Activated T-helper 2 cell treated with anti-CD3 and anti-CD28 coated beads, Interferon-gamma antibody, Interleukin-2, Interleukin-4, amounts not matched to agents 10 μg/mL and 5 μg/mL and 100 μg/mL, durations not matched to agents 14 hours and 24 hours and 36 hours (primary cell): ENCODE results near the gene KCNJ12. TPM values are rescaled to one million over a fixed set of nuclear protein-coding genes. Genes with fewer than 3 reads are reported as not detected.
"Not testable (repeated sequence)": the region's sequence is repeated elsewhere in the genome, so short reads cannot be mapped to it uniquely, and the experiment has no call there.

Experiments
- DNase-seq: peaks from one replicate; pipeline ENCODE4 v3.0.0; 2021; ENCODE audit warnings: low spot score
- H3K27ac Mint-ChIP-seq: one replicate; pipeline ENCODE4 v1.8.0; 2021; ENCODE audit warnings: mixed read lengths
- H3K27me3 Mint-ChIP-seq: one replicate; pipeline ENCODE4 v1.8.0; 2021; ENCODE audit warnings: low read depth, mixed read lengths
- H3K36me3 Mint-ChIP-seq: one replicate; pipeline ENCODE4 v1.8.0; 2021; ENCODE audit warnings: low read depth, mixed read lengths
- H3K4me1 Mint-ChIP-seq: one replicate; pipeline ENCODE4 v1.8.0; 2021; ENCODE audit warnings: low read depth, mixed read lengths
- H3K4me3 Mint-ChIP-seq: one replicate; pipeline ENCODE4 v1.8.0; 2021; ENCODE audit warnings: low read depth, mild to moderate bottlenecking, moderate library complexity, mixed read lengths
- H3K9me3 Mint-ChIP-seq: one replicate; pipeline ENCODE4 v1.8.0; 2021; ENCODE audit warnings: mixed read lengths
- intact Hi-C: fragments of 100-400 bp; cut with micrococcal nuclease; formaldehyde crosslinking; loops from one replicate; pipeline ENCODE4 v1.15.1; 2023
- total RNA-seq: library from RNA; stranded (reverse); gene quantifications from 2 replicates; pipeline ENCODE4 v1.2.3, GENCODE V29; 2022

The KCNJ12 gene
- total RNA-seq, 1 donor from 2014 or later = not detected

GRCh38 chr17:21410906-21411678 is 34.9 kb downstream of the KCNJ12 start:
- H3K9me3 Mint-ChIP-seq, H3K36me3 Mint-ChIP-seq: not testable (repeated sequence)

DNA sequence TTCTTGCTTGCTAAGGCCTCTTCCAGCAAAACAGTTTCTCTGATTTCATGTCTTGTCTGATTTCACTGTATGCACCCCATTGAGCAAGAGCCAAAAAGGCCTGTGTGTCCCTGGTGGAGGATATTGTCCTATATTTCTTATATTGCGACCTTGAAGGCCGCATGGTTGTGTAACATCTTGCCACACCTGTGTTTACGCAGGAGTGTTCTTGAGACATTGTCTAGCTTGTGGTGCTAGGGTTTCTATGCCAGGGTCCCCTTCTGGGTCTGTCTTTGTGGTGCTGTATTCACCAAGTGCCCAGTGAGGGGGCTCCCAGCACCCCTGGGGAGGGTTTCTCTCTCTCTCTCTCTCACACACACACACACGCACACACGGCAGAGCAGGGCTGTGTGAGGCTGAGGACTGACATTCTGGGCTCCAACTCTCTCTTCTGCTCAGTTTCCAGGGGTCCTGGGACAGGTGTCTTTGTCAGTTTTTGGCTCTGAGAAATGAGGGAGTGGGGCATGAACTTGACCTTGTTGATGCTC is 35.6 kb downstream of the KCNJ12 start:
- intact Hi-C loops, H3K36me3 Mint-ChIP-seq: not testable (repeated sequence)

More at GRCh38 chr17:21410906-21411678, 34.9 kb downstream of the KCNJ12 start:
- H3K4me3 Mint-ChIP-seq, intact Hi-C loops, H3K27ac Mint-ChIP-seq, H3K4me1 Mint-ChIP-seq, H3K27me3 Mint-ChIP-seq, DNase-seq: not testable (repeated sequence)

DNA sequence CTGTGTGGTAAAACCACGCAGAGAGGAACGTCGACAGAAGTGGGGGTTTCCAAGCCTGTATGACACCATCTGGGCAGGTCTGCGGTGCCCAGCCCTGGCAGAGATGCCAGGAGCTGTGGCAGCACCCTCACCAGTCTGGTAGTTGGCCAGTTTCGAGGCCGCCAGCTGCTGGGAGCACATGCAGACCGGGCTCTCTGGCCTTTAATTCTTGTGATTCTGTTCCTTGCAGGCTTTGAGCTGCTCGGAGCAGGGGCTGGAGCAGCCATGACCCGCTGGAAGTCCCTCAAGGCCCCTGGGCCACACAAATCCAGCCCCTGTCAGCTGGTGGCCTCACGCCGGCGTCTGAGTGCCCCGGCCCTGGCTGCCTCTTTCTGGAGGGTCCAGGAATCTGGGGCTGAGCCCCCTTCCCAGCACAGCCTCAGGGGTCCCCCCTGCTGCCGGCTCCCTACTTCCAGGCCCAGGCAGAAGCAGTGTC is 36.1 kb downstream of the KCNJ12 start:
- H3K9me3 Mint-ChIP-seq, H3K4me1 Mint-ChIP-seq, DNase-seq, H3K36me3 Mint-ChIP-seq, H3K4me3 Mint-ChIP-seq, intact Hi-C loops, H3K27ac Mint-ChIP-seq, H3K27me3 Mint-ChIP-seq: not testable (repeated sequence)

More for the DNA sequence above, 35.6 kb downstream of the KCNJ12 start:
- not testable (repeated sequence) for DNase-seq, H3K4me3 Mint-ChIP-seq, H3K4me1 Mint-ChIP-seq, H3K27ac Mint-ChIP-seq, H3K9me3 Mint-ChIP-seq, H3K27me3 Mint-ChIP-seq

- H3K27ac Mint-ChIP-seq, H3K36me3 Mint-ChIP-seq, intact Hi-C loops, DNase-seq, H3K4me1 Mint-ChIP-seq, H3K9me3 Mint-ChIP-seq, H3K4me3 Mint-ChIP-seq, H3K27me3 Mint-ChIP-seq: not testable (repeated sequence)
Measured at GRCh38 chr17:21413570-21414279, 37.6 kb downstream of the KCNJ12 start.

- H3K27ac Mint-ChIP-seq, DNase-seq, H3K27me3 Mint-ChIP-seq, H3K4me3 Mint-ChIP-seq, H3K4me1 Mint-ChIP-seq, intact Hi-C loops, H3K9me3 Mint-ChIP-seq, H3K36me3 Mint-ChIP-seq: not testable (repeated sequence)
Measured at GRCh38 chr17:21414616-21415015, 38.5 kb downstream of the KCNJ12 start.

- H3K9me3 Mint-ChIP-seq = not testable (repeated sequence)
Measured at GRCh38 chr17:21415166-21415990, 39.2 kb downstream of the KCNJ12 start.

DNA sequence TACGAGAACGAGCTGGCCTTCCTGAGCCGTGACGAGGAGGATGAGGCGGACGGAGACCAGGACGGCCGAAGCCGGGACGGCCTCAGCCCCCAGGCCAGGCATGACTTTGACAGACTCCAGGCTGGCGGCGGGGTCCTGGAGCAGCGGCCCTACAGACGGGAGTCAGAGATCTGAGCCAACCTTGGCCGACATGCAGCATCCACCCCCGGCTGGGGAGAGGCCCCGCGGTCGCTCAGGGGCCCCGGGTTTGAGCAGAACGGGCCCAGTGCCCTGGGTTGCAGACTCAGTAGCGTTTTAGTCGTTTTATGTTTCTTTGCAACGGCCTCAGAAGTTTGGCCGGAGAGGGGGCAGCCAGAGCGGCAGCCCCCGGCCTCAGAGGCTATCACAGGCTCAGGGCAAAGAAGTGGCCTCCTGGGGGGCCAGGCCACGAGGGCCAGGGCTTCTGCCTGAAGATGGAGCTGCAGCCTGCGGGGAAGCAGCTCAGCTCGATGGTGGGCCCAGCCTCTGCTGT is 40.4 kb downstream of the KCNJ12 start:
- H3K9me3 Mint-ChIP-seq, H3K27ac Mint-ChIP-seq, H3K4me3 Mint-ChIP-seq, DNase-seq, H3K27me3 Mint-ChIP-seq, intact Hi-C loops, H3K36me3 Mint-ChIP-seq, H3K4me1 Mint-ChIP-seq: not testable (repeated sequence)

More at GRCh38 chr17:21415166-21415990, 39.2 kb downstream of the KCNJ12 start:
- H3K4me3 Mint-ChIP-seq, intact Hi-C loops, H3K27me3 Mint-ChIP-seq, H3K36me3 Mint-ChIP-seq, H3K27ac Mint-ChIP-seq, H3K4me1 Mint-ChIP-seq, DNase-seq: not testable (repeated sequence)

GRCh38 chr17:21417349-21417748 is 41.2 kb downstream of the KCNJ12 start:
- H3K27ac Mint-ChIP-seq, DNase-seq, intact Hi-C loops, H3K4me3 Mint-ChIP-seq, H3K4me1 Mint-ChIP-seq, H3K9me3 Mint-ChIP-seq, H3K36me3 Mint-ChIP-seq, H3K27me3 Mint-ChIP-seq: not testable (repeated sequence)

GRCh38 chr17:21417921-21418320 is 41.8 kb downstream of the KCNJ12 start:
- Mint-ChIP-seq H3K27ac (no peak overlapping the region), H3K4me1 (no peaks in the 10 kb centered on the region), H3K4me3 (no peak overlapping the region), H3K27me3 (no peaks in the 10 kb centered on the region), H3K36me3 (no peaks in the 10 kb centered on the region), H3K9me3 (no peaks in the 10 kb centered on the region)
- intact Hi-C loops = no loop called here
- no peak for DNase-seq

DNA sequence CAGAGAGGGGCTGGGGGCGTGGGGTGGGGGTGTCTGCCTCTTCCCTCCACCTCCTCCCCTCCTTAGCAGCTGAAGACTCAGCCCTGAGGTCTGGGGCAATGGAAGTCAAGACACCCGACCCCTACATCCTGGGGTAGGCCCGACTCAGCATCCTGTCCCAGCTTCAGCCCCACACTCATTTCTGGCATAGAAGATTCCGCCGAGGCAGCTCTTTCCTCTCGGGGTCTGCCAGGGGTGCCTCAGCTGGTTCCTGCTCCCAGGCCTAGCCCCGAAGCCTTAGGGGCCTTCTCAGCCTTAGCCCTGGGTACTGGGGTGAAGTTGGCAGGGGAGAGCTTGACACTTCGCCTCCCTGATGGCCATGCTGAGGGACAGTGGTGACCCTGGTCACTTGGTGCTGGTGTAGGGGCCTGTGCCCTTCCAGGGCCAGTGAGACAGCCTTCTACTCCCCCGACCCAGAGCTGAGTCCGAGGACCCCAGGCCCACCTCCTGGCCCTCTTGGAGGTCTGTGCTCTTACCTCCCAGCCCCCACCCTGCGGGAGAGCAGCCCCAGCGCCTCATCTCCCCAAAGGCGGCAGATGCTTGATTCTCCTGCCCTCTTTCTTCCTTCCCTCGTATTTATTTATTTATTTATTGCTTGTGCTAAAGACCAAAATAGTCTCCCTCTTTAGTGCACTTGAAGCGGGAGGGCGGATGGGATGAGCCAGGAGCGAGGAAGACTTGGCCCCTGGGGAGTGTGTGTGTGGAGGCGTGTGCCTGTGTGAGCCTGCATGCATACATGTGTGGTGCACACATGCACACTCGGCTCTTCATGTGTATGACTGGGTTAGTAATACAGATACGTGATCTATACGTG is 42.5 kb downstream of the KCNJ12 start:
- no peak for DNase-seq
- Mint-ChIP-seq H3K4me3 (no peak overlapping the region), H3K4me1 (no peaks in the 10 kb centered on the region), H3K27ac (no peak overlapping the region), H3K36me3 (no peaks in the 10 kb centered on the region), H3K27me3 (no peaks in the 10 kb centered on the region), H3K9me3 (no peaks in the 10 kb centered on the region)
- intact Hi-C loops = no loop called here

- Mint-ChIP-seq H3K36me3 (no peaks in the 10 kb centered on the region), H3K27me3 (no peaks in the 10 kb centered on the region), H3K27ac (no peak overlapping the region), H3K4me3 (no peak overlapping the region), H3K9me3 (no peaks in the 10 kb centered on the region), H3K4me1 (no peaks in the 10 kb centered on the region)
- DNase-seq = no peak
- intact Hi-C loops = no loop called here
Measured at GRCh38 chr17:21419299-21420239, 43.4 kb downstream of the KCNJ12 start.
